Medulla oblongata (tissue), 1 donor: Measurements from ENCODE around the gene KCNAB2.
A peak's percentile ranks its signal among the peaks of the same experiment; 100 is the strongest.
"Not testable (repeated sequence)": the region's sequence is repeated elsewhere in the genome, so short reads cannot be mapped to it uniquely, and the experiment has no call there.

Experiments
- DNase-seq: peaks from one replicate; pipeline ENCODE4 v3.0.0-alpha.2; 2015; ENCODE audit errors: extremely low spot score

The KCNAB2 gene

GRCh38 chr1:6054596-6054995 is 8.9 kb downstream of the KCNAB2 start:
- no peak for DNase-seq

- peak; percentile 36 for DNase-seq
Measured at GRCh38 chr1:6056572-6056948, 10.9 kb downstream of the KCNAB2 start.

GRCh38 chr1:6057170-6057845 is 11.6 kb downstream of the KCNAB2 start:
- DNase-seq, result no peak

GRCh38 chr1:6059866-6060265 is 14.2 kb downstream of the KCNAB2 start:
- no peak for DNase-seq

GRCh38 chr1:6062670-6063069 is 17.0 kb downstream of the KCNAB2 start:
- no peak for DNase-seq

- DNase-seq, result not testable (repeated sequence)
Measured at GRCh38 chr1:6063532-6064053, 17.9 kb downstream of the KCNAB2 start.

GRCh38 chr1:6065093-6065858 is 19.6 kb downstream of the KCNAB2 start:
- no peak for DNase-seq

- no peak for DNase-seq
Measured at GRCh38 chr1:6066680-6067079, 21.0 kb downstream of the KCNAB2 start.

- no peak for DNase-seq
Measured at GRCh38 chr1:6068073-6068472, 22.4 kb downstream of the KCNAB2 start.

GRCh38 chr1:6068932-6069331 is 23.2 kb downstream of the KCNAB2 start:
- no peak for DNase-seq

GRCh38 chr1:6069573-6069972 is 23.9 kb downstream of the KCNAB2 start:
- no peak for DNase-seq

GRCh38 chr1:6070450-6070974 is 24.8 kb downstream of the KCNAB2 start:
- no peak for DNase-seq

- no peak for DNase-seq
Measured at GRCh38 chr1:6071219-6071618, 25.5 kb downstream of the KCNAB2 start.

GRCh38 chr1:6072774-6073479 is 27.2 kb downstream of the KCNAB2 start:
- DNase-seq, result no peak

- DNase-seq, result no peak
Measured at GRCh38 chr1:6073480-6074053, 27.9 kb downstream of the KCNAB2 start.

- DNase-seq, result no peak
Measured at GRCh38 chr1:6074192-6074901, 28.7 kb downstream of the KCNAB2 start.

GRCh38 chr1:6075748-6076147 is 30.1 kb downstream of the KCNAB2 start:
- no peak for DNase-seq

- DNase-seq, result not testable (repeated sequence)
Measured at GRCh38 chr1:6077061-6077460, 31.4 kb downstream of the KCNAB2 start.

- DNase-seq, result no peak
Measured at GRCh38 chr1:6077506-6077905, 31.8 kb downstream of the KCNAB2 start.

GRCh38 chr1:6077919-6078318 is 32.2 kb downstream of the KCNAB2 start:
- no peak for DNase-seq

- DNase-seq, result peak; percentile 8
Measured at GRCh38 chr1:6080469-6080868, 34.8 kb downstream of the KCNAB2 start.
